Peyer's patch (tissue), 4 donors: ENCODE measurements around the gene FFAR3.

Experiments used
- CTCF ChIP-seq, 6 experiments: fragments of 450-650 bp in 4 of 6; fragments of 200-600 bp in 2 of 6; sonication (generic) in 1 of 6; IDR thresholded peaks; one replicate each; pipeline ENCODE4 v1.5.1; 2017 to 2019; ENCODE audit warnings: antibody characterized with exemption in 6 of 6, mild to moderate bottlenecking in 3 of 6, moderate library complexity in 1 of 6
- POLR2A ChIP-seq, 2 donors: fragments of 450-650 bp; IDR thresholded peaks; one replicate each; pipeline ENCODE4 v1.5.1; 2017; ENCODE audit warnings: antibody characterized with exemption in 2 of 2, mild to moderate bottlenecking in 2 of 2, moderate library complexity in 2 of 2

- peak; percentile 54 to 93 (median 88) for TF ChIP-seq CTCF (IDR thresholded peaks at IDR 0.05)
- no peak for TF ChIP-seq POLR2A (IDR thresholded peaks at IDR 0.05)
These were observed 5.6 kb upstream of the FFAR3 start for GRCh38 chr19:35352448-35353304.
